ENCODE results near the gene ABCF3.

GRCh38 chr3:184160456-184160855 lies 25.5 kb upstream of the ABCF3 start:
- TF ChIP-seq CTCF (IDR thresholded peaks at IDR 0.05) (no peak), POLR2AphosphoS5 (IDR thresholded peaks at IDR 0.05) (no peak), POLR2A (IDR thresholded peaks at IDR 0.05) (no peak)

All from prostate gland (tissue), 2 donors.